Adipocyte (in vitro differentiated cells): Measurements from ENCODE around the gene CTU2.

Source experiments
- DNase-seq: peaks from one replicate; pipeline ENCODE4 v3.0.0-alpha.2; 2015; ENCODE audit warnings: low read depth
- H3K27me3 ChIP-seq: replicated peaks from 2 replicates; pipeline ENCODE4 v1.7.0; 2013; ENCODE audit warnings: mild to moderate bottlenecking, low read length, moderate library complexity; ENCODE audit not compliant: control insufficient read depth, insufficient read depth
- H3K36me3 ChIP-seq: 2 replicates; pipeline ENCODE4 v1.7.0; 2013; ENCODE audit warnings: low read length, mild to moderate bottlenecking, moderate library complexity; ENCODE audit not compliant: control insufficient read depth, insufficient read depth, severe bottlenecking
- H3K4me1 ChIP-seq: 2 replicates; pipeline ENCODE4 v1.7.0; 2013; ENCODE audit warnings: mild to moderate bottlenecking, low read length, moderate library complexity; ENCODE audit not compliant: control insufficient read depth, insufficient read depth
- H3K4me3 ChIP-seq: 2 replicates; pipeline ENCODE4 v1.7.0; 2013; ENCODE audit warnings: mild to moderate bottlenecking, low read length, moderate library complexity
- H3K9ac ChIP-seq: 2 replicates; pipeline ENCODE4 v1.7.0; 2013; ENCODE audit warnings: mild to moderate bottlenecking, low read length, moderate library complexity
- H3K9me3 ChIP-seq: 2 replicates; pipeline ENCODE4 v1.7.0; 2013; ENCODE audit warnings: mild to moderate bottlenecking, low read length, moderate library complexity; ENCODE audit not compliant: control insufficient read depth

CTU2 gene

GRCh38 chr16:88691924-88692560 is 14.3 kb upstream of the CTU2 start:
- Histone ChIP-seq H3K9ac (no peak overlapping the region), H3K9me3 (no peaks in the 10 kb centered on the region), H3K4me1 (peaks cover 1% of the 10 kb centered on the region), H3K4me3 (no peak overlapping the region), H3K36me3 (no peaks in the 10 kb centered on the region), H3K27me3 (peaks cover 11% of the 10 kb centered on the region)
- no peak for DNase-seq

GRCh38 chr16:88692861-88693260 is 13.4 kb upstream of the CTU2 start:
- Histone ChIP-seq H3K36me3 (peaks cover 4% of the 10 kb centered on the region), H3K27me3 (peaks cover 11% of the 10 kb centered on the region), H3K9ac (no peak overlapping the region), H3K9me3 (no peaks in the 10 kb centered on the region), H3K4me3 (no peak overlapping the region), H3K4me1 (no peaks in the 10 kb centered on the region)
- DNase-seq: no peak

- H3K36me3 ChIP-seq: peaks cover 10% of the 10 kb centered on the region
- no peak overlapping the region for H3K4me3 ChIP-seq
- no peak overlapping the region for H3K9ac ChIP-seq
- peaks cover 11% of the 10 kb centered on the region for H3K27me3 ChIP-seq
- H3K9me3 ChIP-seq: no peaks in the 10 kb centered on the region
- H3K4me1 ChIP-seq: no peaks in the 10 kb centered on the region
- no peak for DNase-seq
Measured at GRCh38 chr16:88693420-88694177, 12.7 kb upstream of the CTU2 start.

- Histone ChIP-seq H3K36me3 (peaks cover 19% of the 10 kb centered on the region), H3K9me3 (no peaks in the 10 kb centered on the region), H3K4me1 (no peaks in the 10 kb centered on the region), H3K4me3 (no peak overlapping the region), H3K9ac (no peak overlapping the region), H3K27me3 (peaks cover 11% of the 10 kb centered on the region)
- no peak for DNase-seq
Measured at GRCh38 chr16:88694221-88695087, 11.8 kb upstream of the CTU2 start.

GRCh38 chr16:88695218-88695617 is 11.1 kb upstream of the CTU2 start:
- H3K9ac ChIP-seq: no peak overlapping the region
- H3K4me1 ChIP-seq: no peaks in the 10 kb centered on the region
- no peak overlapping the region for H3K4me3 ChIP-seq
- H3K9me3 ChIP-seq: no peaks in the 10 kb centered on the region
- H3K36me3 ChIP-seq: peaks cover 26% of the 10 kb centered on the region
- H3K27me3 ChIP-seq: peaks cover 9% of the 10 kb centered on the region
- no peak for DNase-seq

DNA sequence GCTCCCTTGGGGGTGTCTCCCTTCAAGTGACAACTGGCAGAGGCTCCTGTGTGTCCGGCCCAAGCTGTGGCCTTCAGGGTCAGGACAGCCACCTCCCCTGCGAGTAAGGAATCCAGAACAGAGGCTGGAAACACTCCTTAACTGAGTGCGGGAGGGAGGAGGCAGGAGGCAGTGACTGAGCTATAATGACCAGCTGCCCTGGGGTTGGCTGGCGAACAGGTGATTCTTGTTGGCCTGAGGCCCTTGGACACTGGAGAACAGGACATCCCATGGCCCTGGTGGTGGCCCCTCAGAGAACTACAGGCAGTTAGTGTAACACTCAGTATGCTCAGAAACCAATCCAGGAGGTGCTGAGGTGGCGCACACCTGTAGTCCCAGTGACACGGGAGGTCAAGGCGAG is 10.6 kb upstream of the CTU2 start:
- no peak overlapping the region for H3K9ac ChIP-seq
- H3K27me3 ChIP-seq: peaks cover 4% of the 10 kb centered on the region
- peaks cover 29% of the 10 kb centered on the region for H3K36me3 ChIP-seq
- DNase-seq: no peak
- H3K4me1 ChIP-seq: no peaks in the 10 kb centered on the region
- H3K9me3 ChIP-seq: no peaks in the 10 kb centered on the region
- no peak overlapping the region for H3K4me3 ChIP-seq

DNA sequence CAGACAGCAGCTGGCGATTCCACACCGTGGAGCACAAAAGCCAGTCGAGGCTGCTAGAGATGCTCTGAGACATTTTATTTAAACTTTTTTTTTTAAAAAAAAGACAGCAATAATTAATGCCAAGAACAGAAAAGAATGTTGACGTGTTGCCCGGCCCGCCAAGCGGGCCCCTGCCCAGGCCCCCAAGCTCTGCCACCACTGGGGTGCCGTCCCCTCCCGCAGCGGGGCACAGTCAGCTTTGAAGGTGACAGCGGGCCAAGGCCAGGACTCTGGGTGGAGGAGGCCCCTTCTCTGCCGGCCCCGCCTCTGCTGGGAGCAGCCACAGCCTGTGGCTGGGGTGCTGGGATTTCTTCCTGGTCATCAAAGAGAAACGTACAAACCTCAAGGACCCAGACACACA is 9.9 kb upstream of the CTU2 start:
- Histone ChIP-seq H3K27me3 (no peaks in the 10 kb centered on the region), H3K9ac (no peak overlapping the region), H3K4me3 (no peak overlapping the region), H3K9me3 (no peaks in the 10 kb centered on the region), H3K36me3 (peaks cover 29% of the 10 kb centered on the region), H3K4me1 (no peaks in the 10 kb centered on the region)
- no peak for DNase-seq

DNA sequence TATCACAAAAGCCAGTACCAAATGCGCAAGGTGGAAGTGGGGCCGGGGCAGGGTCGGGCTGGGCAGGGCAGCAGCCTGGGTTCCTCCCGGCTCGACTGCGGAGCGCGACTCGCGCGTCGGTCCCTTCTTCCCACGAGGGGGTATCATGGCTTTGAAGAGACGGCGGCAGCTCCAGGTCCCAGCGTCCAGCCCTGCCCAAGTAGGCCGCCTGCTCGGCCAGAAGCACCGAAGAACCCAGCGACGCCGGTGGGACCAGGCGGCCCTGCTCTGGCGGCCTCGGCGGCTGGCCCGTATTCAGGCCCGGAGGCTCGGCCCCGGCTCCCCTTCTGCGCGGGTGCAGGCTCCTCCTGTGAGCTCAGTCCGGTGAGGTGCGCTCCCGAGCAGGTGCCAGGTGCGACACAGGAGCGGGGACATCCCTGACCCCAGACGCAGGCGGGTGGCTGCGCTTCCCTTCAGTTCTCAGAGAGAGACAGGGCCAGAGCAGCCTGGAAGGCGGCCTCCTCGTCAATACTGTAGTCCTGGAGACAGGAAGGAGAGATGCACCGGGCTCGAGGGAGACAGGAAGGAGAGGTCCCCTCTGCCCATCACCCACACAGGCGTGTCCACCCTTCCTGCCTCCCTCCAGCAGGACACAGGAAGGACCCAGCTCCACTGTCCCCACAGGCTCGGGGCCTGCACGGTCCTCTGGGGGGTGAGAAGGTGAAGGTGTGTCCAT is 9.0 kb upstream of the CTU2 start:
- no peak for DNase-seq
- H3K27me3 ChIP-seq: no peaks in the 10 kb centered on the region
- peaks cover 29% of the 10 kb centered on the region for H3K36me3 ChIP-seq
- no peak overlapping the region for H3K9ac ChIP-seq
- no peaks in the 10 kb centered on the region for H3K9me3 ChIP-seq
- H3K4me1 ChIP-seq: no peaks in the 10 kb centered on the region
- H3K4me3 ChIP-seq: no peak overlapping the region

DNA sequence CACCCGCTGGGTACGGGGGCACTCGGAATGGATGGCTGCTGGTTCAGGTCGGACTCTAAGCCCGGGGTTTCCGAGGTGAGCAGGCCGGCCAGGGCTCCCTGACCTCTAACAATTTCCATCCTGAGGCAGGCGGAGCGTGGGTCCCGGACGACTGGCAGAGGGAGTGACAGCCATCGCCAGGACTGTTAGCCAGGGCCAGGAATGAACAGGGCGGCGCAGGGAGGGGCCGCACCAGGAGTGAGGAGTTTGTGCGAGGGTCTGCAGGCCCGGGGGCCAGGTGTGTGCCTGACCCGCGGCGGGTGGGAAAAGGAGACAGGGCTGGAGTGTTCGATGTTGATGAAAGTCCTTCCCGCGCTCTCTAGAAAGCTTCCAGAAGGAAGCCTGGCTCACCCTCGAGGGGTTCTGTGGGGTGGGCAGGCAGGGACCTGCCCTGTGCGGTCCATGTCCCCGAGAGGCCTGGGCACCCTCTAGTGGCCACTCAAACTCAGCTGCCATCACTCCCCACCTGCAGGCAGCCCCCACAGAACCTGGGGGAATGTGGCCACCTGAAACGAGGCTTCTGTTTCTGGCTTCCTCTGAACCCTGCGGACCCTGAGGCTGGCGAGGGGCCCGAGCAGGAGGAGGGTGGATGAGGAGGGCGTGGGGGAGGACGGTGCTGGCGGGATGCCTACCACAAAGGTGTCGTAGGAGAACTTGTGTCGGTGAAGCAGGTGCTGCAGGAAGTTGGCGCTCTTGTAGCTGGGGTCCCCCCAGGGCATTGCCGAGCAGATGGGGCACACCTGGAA is 8.3 kb upstream of the CTU2 start:
- H3K4me3 ChIP-seq: no peak overlapping the region
- no peak for DNase-seq
- H3K9ac ChIP-seq: no peak overlapping the region
- no peaks in the 10 kb centered on the region for H3K27me3 ChIP-seq
- H3K4me1 ChIP-seq: no peaks in the 10 kb centered on the region
- H3K36me3 ChIP-seq: peaks cover 29% of the 10 kb centered on the region
- no peaks in the 10 kb centered on the region for H3K9me3 ChIP-seq

DNA sequence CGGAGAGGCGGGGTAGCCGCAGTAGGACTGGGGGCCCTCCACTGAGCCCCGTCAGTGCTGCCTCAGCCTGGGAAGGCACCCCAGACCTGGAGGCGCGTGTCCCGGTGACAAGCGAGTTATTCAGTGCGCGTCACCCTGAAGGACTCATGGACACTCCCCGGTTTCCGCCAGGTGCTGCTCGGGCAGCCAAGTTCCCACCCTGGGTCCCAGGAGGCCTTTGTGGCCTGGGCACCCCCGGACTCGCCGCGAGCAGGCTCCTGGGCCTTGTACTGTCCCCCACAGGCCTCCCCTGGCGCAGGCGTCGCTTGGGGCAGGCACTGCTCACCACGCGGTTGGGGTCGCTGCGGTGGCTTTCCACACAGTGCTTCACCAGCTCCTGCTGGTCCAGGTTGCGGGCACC is 7.7 kb upstream of the CTU2 start:
- Histone ChIP-seq H3K27me3 (no peaks in the 10 kb centered on the region), H3K4me1 (no peaks in the 10 kb centered on the region), H3K4me3 (no peak overlapping the region), H3K9ac (no peak overlapping the region), H3K9me3 (no peaks in the 10 kb centered on the region), H3K36me3 (peaks cover 29% of the 10 kb centered on the region)
- DNase-seq: no peak
